AG04450 (cell line): ENCODE measurements around the gene VENTX. TPM values are rescaled to one million over a fixed set of nuclear protein-coding genes. Genes with fewer than 3 reads are reported as not detected.

Experiments
- CTCF ChIA-PET: fragments of 300-600, 350-600 bp; formaldehyde crosslinking; extraction: SDS; loops from one replicate; lab custom pipeline; 2022; ENCODE audit warnings: antibody characterized with exemption, inconsistent platforms; lab: Charles Lee
- POLR2A ChIA-PET: fragments of 350-600 bp; formaldehyde crosslinking; extraction: SDS; loops from one replicate; lab custom pipeline; 2021; ENCODE audit warnings: antibody characterized with exemption, inconsistent platforms; lab: Yijun Ruan, JAX
- DNase-seq: peaks from one replicate; pipeline ENCODE4 v3.0.0-alpha.2; 2011; ENCODE audit warnings: low read depth, low spot score
- H3K27ac ChIP-seq: one replicate; pipeline ENCODE4 v1.5.1; 2012; ENCODE audit warnings: low read depth, low read length, control low read depth
- H3K27me3 ChIP-seq: one replicate; pipeline ENCODE4 v1.6.0; 2012; ENCODE audit warnings: low read length; ENCODE audit not compliant: control insufficient read depth, insufficient read depth
- H3K4me3 ChIP-seq: 2 replicates; pipeline ENCODE4 v1.5.1; 2011; ENCODE audit warnings: mild to moderate bottlenecking, low read depth, low read length, control low read depth
- H3K9me3 ChIP-seq: 2 replicates; pipeline ENCODE4 v1.5.1; 2012; ENCODE audit warnings: low read length; ENCODE audit not compliant: control insufficient read depth, insufficient read depth
- CTCF ChIP-seq: IDR thresholded peaks from 2 replicates; pipeline ENCODE4 v1.5.1; 2011; ENCODE audit warnings: low read depth, low read length, control low read depth, inconsistent platforms
- polyA plus RNA-seq: library from polyadenylated mRNA; depleted of rRNA; stranded (reverse); fragments of >200 nt; gene quantifications from 2 replicates; pipeline ENCODE4 v1.2.3, GENCODE V29; 2011

VENTX gene
- polyA plus RNA-seq, 1 experiment, result not detected

- ChIA-PET POLR2A (no interaction called here), CTCF (no interaction called here)
- Histone ChIP-seq H3K27ac (no peak overlapping the region), H3K27me3 (peaks cover 75% of the 10 kb centered on the region), H3K4me3 (no peak overlapping the region), H3K9me3 (peaks cover 3% of the 10 kb centered on the region; the same call in 1 of the 2 replicates)
- no peak for TF ChIP-seq CTCF
- no peak for DNase-seq
Measured at GRCh38 chr10:133236401-133237240, 1.0 kb upstream of the VENTX start.

- H3K4me3 ChIP-seq, result no peak overlapping the region
- CTCF ChIA-PET, result no interaction called here
Measured at GRCh38 chr10:133237241-133237587, 441 bp upstream of the VENTX start.

GRCh38 chr10:133238466-133238804 lies 780 bp downstream of the VENTX start:
- H3K9me3 ChIP-seq, result peaks cover 3% of the 10 kb centered on the region; the same call in 1 of the 2 replicates
- H3K27ac ChIP-seq, result no peak overlapping the region
- no peak for TF ChIP-seq CTCF
- CTCF ChIA-PET, result no interaction called here
- POLR2A ChIA-PET, result no interaction called here
- no peak overlapping the region for H3K4me3 ChIP-seq
- no peak for DNase-seq
- peaks cover 61% of the 10 kb centered on the region for H3K27me3 ChIP-seq

More at GRCh38 chr10:133237241-133237587, 441 bp upstream of the VENTX start:
- H3K9me3 ChIP-seq, result peaks cover 3% of the 10 kb centered on the region; the same call in 1 of the 2 replicates
- TF ChIP-seq CTCF, result no peak
- H3K27me3 ChIP-seq, result peaks cover 70% of the 10 kb centered on the region
- no peak overlapping the region for H3K27ac ChIP-seq
- POLR2A ChIA-PET, result no interaction called here
- no peak for DNase-seq

- H3K9me3 ChIP-seq, result peaks cover 3% of the 10 kb centered on the region; the same call in 1 of the 2 replicates
- H3K27me3 ChIP-seq, result peaks cover 55% of the 10 kb centered on the region
- CTCF ChIA-PET, result no interaction called here
- H3K4me3 ChIP-seq, result no peak overlapping the region
- no peak for DNase-seq
- no peak for TF ChIP-seq CTCF
- POLR2A ChIA-PET, result no interaction called here
- no peak overlapping the region for H3K27ac ChIP-seq
Measured at GRCh38 chr10:133239990-133240389, 2.3 kb downstream of the VENTX start.

GRCh38 chr10:133241501-133242205 lies 4.0 kb downstream of the VENTX start:
- no peak overlapping the region for H3K27ac ChIP-seq
- H3K9me3 ChIP-seq, result no peaks in the 10 kb centered on the region; the same call in 1 of the 2 replicates
- no peak for DNase-seq
- no peak overlapping the region for H3K4me3 ChIP-seq
- ChIA-PET CTCF (no interaction called here), POLR2A (no interaction called here)
- H3K27me3 ChIP-seq, result peaks cover 42% of the 10 kb centered on the region
- no peak for TF ChIP-seq CTCF
